Mucosa of gallbladder (tissue), 1 donor: ENCODE data around the gene CRACR2A. TPM values are rescaled to one million over a fixed set of nuclear protein-coding genes. Genes with fewer than 3 reads are reported as not detected.

Experiments used
- DNase-seq: peaks from one replicate; pipeline ENCODE4 v3.0.0-alpha.2; 2020; ENCODE audit warnings: low spot score
- total RNA-seq: library from RNA; stranded (reverse); gene quantifications from one replicate; pipeline ENCODE4 v1.2.1, GENCODE V29; 2021
- donor health status: DM: no; HTN: no; CAD: no.

Gene CRACR2A
- total RNA-seq, 1 donor from 2014 or later = 5.3 TPM

GRCh38 chr12:3752096-3752709 lies 706 bp downstream of the CRACR2A start:
- peak; percentile 23 for DNase-seq

GRCh38 chr12:3751151-3752095 lies 1.5 kb downstream of the CRACR2A start:
- DNase-seq = no peak

- DNase-seq = no peak
These were observed 2.3 kb downstream of the CRACR2A start for GRCh38 chr12:3750616-3751015.

GRCh38 chr12:3748620-3749019 lies 4.3 kb downstream of the CRACR2A start:
- no peak for DNase-seq

DNA sequence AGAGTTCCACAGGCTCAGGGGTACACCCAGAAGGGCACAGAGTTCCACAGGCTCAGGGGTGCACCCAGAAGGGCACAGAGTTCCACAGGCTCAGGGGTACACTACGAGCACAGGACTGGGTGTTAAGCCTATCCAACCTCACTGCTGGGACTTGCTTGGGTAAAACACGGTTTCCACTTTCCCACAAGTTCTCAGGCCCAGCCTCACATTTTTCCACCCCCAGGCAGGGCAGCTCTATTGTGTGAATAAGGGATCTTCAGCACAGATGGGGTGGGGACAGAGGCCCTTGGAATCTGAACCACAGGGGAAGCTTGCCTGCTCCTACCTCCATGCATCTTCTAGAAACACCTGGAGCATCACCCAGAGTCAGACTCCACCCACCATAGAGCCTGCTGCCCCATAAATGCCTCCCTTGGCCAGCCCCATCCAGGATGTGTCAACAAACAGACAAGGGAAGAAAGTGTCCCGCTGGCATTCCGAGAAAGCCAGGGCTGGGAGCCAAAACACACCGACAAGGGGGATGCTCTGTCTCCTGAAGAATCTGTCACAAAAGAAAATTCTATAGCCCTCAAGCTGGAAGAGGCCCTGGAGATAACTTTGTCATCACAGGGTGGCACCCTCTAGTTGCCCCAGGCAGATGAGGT lies 4.8 kb downstream of the CRACR2A start:
- no peak for DNase-seq

- DNase-seq = no peak
These were observed 5.4 kb downstream of the CRACR2A start for GRCh38 chr12:3747543-3747942.

DNA sequence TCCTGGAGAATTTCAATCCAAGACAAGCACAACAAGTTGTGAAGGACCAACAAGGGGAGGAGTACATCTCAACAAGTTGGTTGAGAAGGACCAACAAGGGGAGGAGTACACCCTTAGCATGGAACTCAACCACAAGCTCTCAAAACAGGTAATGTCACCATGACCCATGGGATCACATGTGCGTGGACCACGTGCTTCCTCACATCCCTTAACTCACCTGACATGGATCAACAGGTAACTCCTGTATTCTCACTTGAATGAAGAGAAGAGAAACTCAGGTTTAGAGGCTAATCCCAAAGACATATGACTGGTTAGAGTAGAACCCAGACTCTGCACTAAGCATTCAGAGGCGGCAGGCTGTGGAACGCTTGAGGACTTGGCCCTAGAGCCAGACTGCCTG lies 6.2 kb downstream of the CRACR2A start:
- no peak for DNase-seq

DNA sequence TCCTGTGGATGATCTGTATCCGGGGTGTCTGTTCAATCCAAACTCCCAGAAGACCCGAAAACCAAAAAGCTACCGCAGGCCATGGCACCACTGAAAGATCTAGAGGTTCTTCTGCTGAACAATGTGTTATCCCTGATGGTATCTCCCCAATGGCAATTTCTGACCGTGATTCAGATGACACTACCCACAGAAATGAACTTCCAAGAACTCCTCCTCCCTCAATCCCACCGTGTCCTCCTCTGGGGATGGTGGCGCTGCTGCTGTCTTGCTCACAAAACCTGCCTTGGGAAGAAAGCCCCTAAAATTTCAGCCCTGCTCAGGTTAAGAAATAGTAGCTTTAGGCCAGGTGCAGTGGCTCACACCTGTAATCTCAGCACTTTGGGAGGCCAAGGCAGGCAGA lies 7.8 kb downstream of the CRACR2A start:
- no peak for DNase-seq

DNA sequence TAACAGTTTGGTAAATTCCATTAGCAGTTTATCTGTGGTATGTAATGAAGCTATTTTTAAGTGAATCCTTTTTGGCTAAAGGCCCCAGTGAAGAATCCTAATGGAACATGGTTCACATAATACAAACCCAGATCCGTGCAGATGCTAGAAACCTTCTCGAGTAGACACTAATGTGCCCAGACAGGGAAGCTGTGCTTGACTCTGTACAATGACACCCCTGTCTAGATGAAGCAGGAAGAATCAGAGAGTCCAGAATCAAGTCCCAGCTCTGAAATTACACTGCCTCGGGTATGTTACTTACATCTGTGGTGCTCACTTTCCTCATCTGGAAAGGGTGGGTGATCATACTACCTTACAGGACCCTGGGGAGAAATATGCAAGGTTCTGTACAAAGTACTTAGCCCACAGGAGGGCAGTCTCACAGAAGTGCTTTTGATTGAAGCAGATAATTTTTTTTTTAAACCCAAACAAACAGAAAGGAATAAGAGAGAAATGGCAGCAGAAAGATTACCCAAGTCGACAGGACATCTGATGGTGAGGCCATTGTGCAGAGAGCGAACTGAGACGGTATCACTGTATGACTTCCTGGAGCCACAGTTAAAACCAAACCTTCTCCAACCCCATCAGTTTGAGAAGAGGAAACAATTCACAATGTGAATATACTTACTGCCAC lies 8.5 kb downstream of the CRACR2A start:
- no peak for DNase-seq

- no peak for DNase-seq
These were observed 9.1 kb downstream of the CRACR2A start for GRCh38 chr12:3743803-3744202.

- DNase-seq = no peak
These were observed 10.8 kb downstream of the CRACR2A start for GRCh38 chr12:3741882-3742672.

DNA sequence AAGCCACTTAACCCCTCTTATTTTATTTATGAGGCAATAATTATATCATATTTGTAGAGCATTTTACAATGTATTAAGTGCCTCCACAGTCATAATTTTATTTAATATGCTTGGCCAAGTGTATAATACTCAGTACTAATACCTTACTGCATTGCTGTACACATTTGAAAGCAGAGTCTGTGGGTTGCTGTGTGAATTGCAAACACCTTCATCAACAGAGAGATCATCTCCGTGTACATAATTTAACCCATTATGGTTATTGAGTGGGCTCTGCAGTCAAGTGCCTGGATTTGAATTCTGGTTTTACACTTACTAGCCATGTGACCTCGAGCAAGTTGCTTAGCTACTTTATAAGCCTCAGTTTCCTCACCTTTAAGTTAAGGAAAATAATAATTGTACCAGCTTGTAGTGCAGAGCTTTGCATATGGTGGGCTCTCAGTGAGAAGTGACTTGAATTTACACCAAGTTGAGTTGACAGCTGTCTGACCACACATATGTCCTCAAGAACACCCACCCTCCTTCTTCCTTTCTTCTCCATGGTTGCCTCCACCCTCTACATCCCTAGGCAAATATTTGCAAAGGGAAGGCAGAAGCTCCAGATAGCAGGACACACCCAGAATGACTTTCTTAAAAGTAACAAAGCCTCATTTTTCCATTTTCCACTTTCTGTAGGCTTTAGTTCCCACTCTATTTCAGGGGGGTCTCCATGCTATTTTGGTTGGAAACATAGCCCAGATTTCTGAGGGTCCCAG lies 12.3 kb downstream of the CRACR2A start:
- no peak for DNase-seq

DNA sequence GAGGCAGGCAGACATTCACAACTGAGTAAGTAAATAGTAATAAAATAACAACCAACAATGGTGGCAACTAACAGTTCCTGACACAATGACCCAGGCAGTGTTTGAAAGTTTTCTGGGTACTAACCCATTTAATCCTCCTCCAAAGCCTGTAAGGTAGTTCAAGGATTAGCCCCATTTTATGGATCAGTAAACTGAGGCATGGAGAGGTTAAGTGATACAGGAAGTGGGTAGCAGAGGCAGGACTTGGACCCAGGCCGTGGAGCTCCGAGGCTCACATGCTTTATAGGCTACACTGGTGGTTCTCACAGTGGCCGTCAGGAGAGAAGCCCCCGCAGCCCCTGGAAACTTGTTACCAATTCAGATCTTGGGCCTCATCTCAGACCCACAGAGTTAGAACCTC lies 17.5 kb downstream of the CRACR2A start:
- DNase-seq = no peak

DNA sequence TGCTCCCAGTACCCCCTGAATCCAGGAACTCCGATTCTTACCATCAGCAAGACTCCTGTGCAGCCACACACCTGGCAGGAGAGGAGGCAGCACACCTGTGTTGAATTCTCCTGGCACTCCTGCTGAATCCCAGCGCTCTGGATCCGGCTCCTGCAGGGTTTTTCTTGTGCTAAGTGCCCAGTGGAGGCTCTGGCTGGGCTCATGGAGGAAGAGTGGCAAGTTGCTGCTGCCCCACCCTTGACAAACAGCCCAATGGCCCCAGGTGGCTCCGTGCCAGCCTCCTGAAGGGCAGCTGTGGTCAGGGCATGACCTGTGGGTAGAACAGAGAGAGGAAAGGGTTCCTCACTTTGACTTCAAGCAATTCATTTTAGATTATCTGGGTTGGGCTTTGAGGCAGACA lies 20.0 kb downstream of the CRACR2A start:
- DNase-seq = peak; percentile 69

GRCh38 chr12:3730111-3730510 lies 22.8 kb downstream of the CRACR2A start:
- DNase-seq = no peak

GRCh38 chr12:3728686-3729085 lies 24.2 kb downstream of the CRACR2A start:
- DNase-seq = no peak

DNA sequence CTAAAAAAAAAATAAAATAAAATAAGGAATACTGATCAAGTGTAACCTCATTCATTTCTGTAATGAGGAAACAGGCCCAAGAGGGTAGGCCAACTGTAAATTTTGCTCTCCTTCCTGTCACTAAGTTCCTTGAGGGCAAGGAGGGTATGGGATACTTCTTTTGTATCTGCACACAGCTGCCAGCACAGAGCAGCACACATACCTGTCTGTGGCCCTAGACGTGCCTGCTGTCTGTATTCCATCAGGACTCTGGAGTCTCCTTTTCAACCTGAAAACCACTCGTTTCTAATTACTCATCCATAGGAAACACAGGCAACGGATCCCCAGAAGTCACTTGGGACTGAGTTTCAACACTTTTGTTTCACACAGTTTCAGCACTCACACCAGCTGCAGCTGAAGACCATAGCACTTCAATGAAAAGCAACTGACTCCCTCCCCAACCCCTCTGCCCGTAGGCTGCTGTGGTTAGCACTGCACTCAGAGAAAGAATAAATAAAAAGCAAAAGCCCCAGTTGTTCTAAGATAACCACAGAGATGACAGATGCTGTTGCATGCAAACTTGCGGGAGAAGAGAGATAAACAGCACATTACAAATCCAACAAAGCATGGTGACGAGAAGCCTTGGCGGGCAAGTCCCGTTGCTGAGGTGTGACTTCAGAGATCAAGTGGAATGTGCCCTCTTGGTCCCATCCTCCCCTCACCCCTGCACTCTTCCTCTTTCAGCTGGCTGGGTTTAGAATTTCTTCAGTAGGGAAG lies 24.9 kb downstream of the CRACR2A start:
- no peak for DNase-seq

GRCh38 chr12:3727354-3727753 lies 25.6 kb downstream of the CRACR2A start:
- no peak for DNase-seq

- no peak for DNase-seq
These were observed 26.5 kb downstream of the CRACR2A start for GRCh38 chr12:3726456-3726855.
